Stimulated activated naive B cell treated with anti-CD40 and anti-IgM and Interleukin-4, amounts not matched to agents 10 μg/mL and 1 μg/mL and 100 μg/mL, for 72 hours (primary cell): ENCODE measurements around the gene URM1.
A peak's percentile ranks its signal among the peaks of the same experiment; 100 is the strongest.

ENCODE experiments used
- ATAC-seq, 2 donors: fragments of 150-1000 bp; cut with Tn5 transposase; replicated peaks; 2 replicates each; pipeline ENCODE4 v1.10.0; 2021; ENCODE audit warnings: moderate library complexity in 1 of 2
- DNase-seq: peaks from one replicate; pipeline ENCODE4 v3.0.0; 2021
- H3K27ac Mint-ChIP-seq: one replicate; pipeline ENCODE4 v1.8.0; 2022; ENCODE audit warnings: mild to moderate bottlenecking, mixed read lengths
- H3K27me3 Mint-ChIP-seq, 2 donors: one replicate each; pipeline ENCODE4 v1.8.0; 2022; ENCODE audit warnings: mixed read lengths in 2 of 2
- H3K36me3 Mint-ChIP-seq, 2 donors: one replicate each; pipeline ENCODE4 v1.8.0; 2022; ENCODE audit warnings: mixed read lengths in 2 of 2, mild to moderate bottlenecking in 1 of 2
- H3K4me1 Mint-ChIP-seq, 2 donors: one replicate each; pipeline ENCODE4 v1.8.0; 2022; ENCODE audit warnings: mixed read lengths in 2 of 2, mild to moderate bottlenecking in 1 of 2
- H3K4me3 Mint-ChIP-seq, 2 donors: one replicate each; pipeline ENCODE4 v1.8.0; 2022; ENCODE audit warnings: mild to moderate bottlenecking in 2 of 2, mixed read lengths in 2 of 2, moderate library complexity in 1 of 2
- H3K9me3 Mint-ChIP-seq, 2 donors: one replicate each; pipeline ENCODE4 v1.8.0; 2022; ENCODE audit warnings: mixed read lengths in 2 of 2, mild to moderate bottlenecking in 1 of 2

Gene URM1

DNA sequence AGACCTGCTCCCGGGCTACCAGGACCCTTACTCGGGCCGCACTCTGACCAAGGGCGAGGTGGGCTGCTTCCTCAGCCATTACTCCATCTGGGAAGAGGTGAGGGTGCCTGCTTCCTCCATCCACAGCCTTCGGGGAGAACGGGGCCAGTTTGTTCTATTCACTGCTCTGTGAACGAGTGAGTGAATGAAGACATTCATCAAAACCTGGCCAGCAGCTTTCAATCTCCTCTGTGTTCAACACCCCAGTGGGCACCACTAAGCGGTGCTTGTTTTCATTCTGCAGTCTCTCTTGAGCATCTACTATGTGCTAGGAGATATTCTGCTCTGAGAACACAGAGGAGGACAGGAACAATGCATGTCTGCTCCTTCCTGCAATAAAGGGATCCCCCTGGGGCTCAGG lies 60.0 kb downstream of the URM1 start:
- H3K27me3 Mint-ChIP-seq, result no peaks in the 10 kb centered on the region
- H3K4me1 Mint-ChIP-seq, result no peaks in the 10 kb centered on the region
- H3K27ac Mint-ChIP-seq, result no peak overlapping the region
- DNase-seq (no peak), ATAC-seq (no peak)
- H3K9me3 Mint-ChIP-seq, result no peaks in the 10 kb centered on the region
- H3K4me3 Mint-ChIP-seq, result no peak overlapping the region
- H3K36me3 Mint-ChIP-seq, result no peaks in the 10 kb centered on the region

DNA sequence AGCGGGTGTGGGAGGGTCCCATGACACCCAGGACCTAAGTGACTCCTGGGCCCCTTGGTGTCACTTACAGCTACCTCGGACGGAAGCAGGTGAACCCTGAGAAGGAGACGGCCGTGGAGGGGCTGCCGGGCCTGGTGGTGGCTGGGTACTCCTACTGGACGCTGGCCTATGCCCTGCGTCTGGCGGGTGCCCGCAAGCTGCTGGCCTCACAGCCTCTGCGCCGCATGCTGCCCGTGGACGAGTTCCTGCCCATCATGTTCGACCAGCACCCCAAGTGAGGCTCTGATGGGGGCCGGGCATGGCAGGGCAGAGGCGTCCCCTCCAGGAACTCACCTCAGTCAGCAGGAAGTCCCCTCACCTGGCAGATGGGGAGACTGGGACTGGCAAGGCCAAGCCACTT lies 63.2 kb downstream of the URM1 start:
- Mint-ChIP-seq H3K4me1 (peaks cover 9 to 12% of the 10 kb centered on the region in 2 donors), H3K27me3 (no peaks in the 10 kb centered on the region), H3K27ac (no peak overlapping the region), H3K9me3 (no peaks in the 10 kb centered on the region), H3K4me3 (no peak overlapping the region), H3K36me3 (no peaks in the 10 kb centered on the region)
- ATAC-seq, result no peak
- DNase-seq, result no peak

DNA sequence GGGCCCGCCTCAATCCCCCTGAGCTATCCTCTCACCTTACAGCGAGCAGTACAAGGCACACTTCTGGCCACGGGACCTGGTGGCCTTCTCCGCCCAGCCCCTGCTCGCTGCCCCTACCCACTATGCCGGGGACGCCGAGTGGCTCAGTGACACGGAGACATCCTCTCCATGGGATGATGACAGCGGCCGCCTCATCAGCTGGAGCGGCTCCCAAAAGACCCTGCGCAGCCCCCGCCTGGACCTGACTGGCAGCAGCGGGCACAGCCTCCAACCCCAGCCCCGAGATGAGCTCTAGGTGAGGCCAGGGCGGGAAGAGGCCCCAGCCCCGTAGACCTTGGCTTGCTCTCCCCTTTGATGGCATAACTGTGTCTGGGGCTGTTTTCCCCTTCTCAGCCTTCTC lies 64.4 kb downstream of the URM1 start:
- no peaks in the 10 kb centered on the region for H3K9me3 Mint-ChIP-seq
- no peak for ATAC-seq
- no peak overlapping the region for H3K27ac Mint-ChIP-seq
- H3K36me3 Mint-ChIP-seq, result no peaks in the 10 kb centered on the region
- no peak overlapping the region for H3K4me3 Mint-ChIP-seq
- no peak for DNase-seq
- H3K27me3 Mint-ChIP-seq, result no peaks in the 10 kb centered on the region
- peaks cover 11 to 15% of the 10 kb centered on the region in 2 donors for H3K4me1 Mint-ChIP-seq

DNA sequence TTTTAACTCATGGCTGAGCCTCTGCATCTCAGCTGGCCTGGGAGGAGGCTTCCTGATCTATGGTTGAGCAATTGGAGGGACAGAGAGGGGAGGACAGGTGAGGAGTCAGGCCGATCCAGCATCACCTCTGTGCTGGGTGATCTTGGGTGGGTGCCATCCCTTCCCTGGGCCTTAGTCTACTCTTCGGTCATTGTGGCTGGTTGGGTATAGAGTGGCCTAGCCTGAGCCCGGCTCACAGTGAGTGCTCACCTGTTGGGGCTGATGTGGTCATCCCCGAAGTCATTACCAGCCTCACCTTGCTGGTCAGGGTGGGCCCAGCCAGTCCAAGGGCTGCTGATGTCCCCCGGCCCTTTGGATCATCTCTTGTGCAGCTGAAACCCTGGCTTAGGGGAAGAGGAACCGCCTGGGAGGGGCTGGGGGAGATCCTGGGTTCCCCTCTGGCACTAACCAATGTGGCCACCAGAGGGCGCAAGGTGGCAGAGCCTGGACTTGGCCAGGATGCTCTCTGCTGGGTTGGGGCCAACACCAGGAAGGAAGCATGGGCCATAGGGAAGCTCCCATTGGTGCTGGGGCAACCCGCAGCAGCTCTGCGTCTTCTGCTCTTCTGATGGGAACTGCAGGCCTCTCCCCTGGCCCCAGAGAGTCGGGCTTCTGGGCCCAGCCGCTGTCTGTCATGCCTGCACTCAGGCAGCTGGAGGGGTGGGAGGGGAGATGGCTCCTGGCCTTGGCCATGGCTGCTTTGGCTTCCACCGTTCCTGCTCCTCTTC lies 67.4 kb downstream of the URM1 start:
- peak; percentile 71 for DNase-seq
- ATAC-seq, result peak; percentile 95
- Mint-ChIP-seq H3K36me3 (no peaks in the 10 kb centered on the region), H3K27ac (peak overlapping the region; percentile 51), H3K4me1 (peaks cover 11 to 15% of the 10 kb centered on the region in 2 donors), H3K27me3 (no peaks in the 10 kb centered on the region), H3K4me3 (no peak overlapping the region), H3K9me3 (no peaks in the 10 kb centered on the region)

DNA sequence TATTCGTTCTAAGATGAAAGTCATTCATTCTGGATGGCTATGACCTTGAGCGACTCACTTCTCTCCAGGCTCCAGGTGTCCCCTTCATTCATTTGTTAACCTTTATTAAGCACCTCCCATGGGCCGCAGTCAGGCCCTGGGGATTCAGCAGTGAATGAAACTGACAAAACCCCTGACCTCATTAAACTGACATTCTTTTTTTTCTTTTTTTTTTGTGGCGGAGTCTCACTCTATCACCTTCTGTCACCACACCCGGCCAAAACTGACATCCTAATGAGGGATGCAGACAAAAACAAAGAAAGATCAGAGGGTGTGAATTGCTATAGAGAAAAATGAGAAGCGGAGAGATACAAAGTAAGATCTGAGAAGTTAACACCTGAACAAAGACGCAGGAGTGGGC lies 68.1 kb downstream of the URM1 start:
- peak; percentile 60 to 62 for ATAC-seq
- Mint-ChIP-seq H3K27me3 (no peaks in the 10 kb centered on the region), H3K4me1 (peaks cover 11 to 15% of the 10 kb centered on the region in 2 donors), H3K4me3 (no peak overlapping the region), H3K9me3 (no peaks in the 10 kb centered on the region), H3K27ac (no peak overlapping the region), H3K36me3 (no peaks in the 10 kb centered on the region)
- DNase-seq, result no peak
